Hepatocyte (in vitro differentiated cells): Measurements from ENCODE around the gene SCYL3.

Experiments used
- EZH2 ChIP-seq: fragments of 200-600 bp; sonication (generic); IDR thresholded peaks from 2 replicates; pipeline ENCODE4 v1.6.1; 2016; ENCODE audit warnings: antibody characterized with exemption, mild to moderate bottlenecking, borderline replicate concordance
- TF ChIP-seq, protein P1 (sequence below): fragments of 200-600 bp; sonication (generic); IDR thresholded peaks from 2 replicates; pipeline ENCODE4 v1.5.1; 2016; ENCODE audit warnings: antibody characterized with exemption, mild to moderate bottlenecking; ENCODE audit not compliant: poor library complexity

DNA sequence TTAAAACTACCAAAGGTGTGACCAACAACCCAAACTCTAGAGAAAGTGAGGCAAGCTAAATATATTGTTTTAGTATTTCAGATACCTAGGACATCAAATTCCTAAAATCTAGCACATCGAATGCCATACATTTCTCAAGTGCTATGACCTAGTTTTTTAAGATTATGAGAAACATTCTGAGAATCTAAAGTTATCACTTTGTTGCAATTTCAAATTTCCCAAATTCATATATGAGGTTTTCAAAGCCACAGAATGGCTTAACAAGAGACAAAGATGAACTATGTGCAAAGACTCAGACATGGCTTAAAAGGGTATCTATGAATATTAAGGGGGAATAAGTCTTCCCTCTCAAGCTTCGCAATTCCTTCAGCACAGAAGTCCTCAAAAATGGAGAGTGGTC lies 6.8 kb downstream of the SCYL3 start:
- TF ChIP-seq, protein P1, sequence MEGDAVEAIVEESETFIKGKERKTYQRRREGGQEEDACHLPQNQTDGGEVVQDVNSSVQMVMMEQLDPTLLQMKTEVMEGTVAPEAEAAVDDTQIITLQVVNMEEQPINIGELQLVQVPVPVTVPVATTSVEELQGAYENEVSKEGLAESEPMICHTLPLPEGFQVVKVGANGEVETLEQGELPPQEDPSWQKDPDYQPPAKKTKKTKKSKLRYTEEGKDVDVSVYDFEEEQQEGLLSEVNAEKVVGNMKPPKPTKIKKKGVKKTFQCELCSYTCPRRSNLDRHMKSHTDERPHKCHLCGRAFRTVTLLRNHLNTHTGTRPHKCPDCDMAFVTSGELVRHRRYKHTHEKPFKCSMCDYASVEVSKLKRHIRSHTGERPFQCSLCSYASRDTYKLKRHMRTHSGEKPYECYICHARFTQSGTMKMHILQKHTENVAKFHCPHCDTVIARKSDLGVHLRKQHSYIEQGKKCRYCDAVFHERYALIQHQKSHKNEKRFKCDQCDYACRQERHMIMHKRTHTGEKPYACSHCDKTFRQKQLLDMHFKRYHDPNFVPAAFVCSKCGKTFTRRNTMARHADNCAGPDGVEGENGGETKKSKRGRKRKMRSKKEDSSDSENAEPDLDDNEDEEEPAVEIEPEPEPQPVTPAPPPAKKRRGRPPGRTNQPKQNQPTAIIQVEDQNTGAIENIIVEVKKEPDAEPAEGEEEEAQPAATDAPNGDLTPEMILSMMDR = no peak
- no peak for TF ChIP-seq EZH2
